Measurements from ENCODE around the gene GRK5. TPM values are rescaled to one million over a fixed set of nuclear protein-coding genes. Genes with fewer than 3 reads are reported as not detected.

The GRK5 gene
- total RNA-seq, 1 donor from 2014 or later: 20.2 TPM

DNA sequence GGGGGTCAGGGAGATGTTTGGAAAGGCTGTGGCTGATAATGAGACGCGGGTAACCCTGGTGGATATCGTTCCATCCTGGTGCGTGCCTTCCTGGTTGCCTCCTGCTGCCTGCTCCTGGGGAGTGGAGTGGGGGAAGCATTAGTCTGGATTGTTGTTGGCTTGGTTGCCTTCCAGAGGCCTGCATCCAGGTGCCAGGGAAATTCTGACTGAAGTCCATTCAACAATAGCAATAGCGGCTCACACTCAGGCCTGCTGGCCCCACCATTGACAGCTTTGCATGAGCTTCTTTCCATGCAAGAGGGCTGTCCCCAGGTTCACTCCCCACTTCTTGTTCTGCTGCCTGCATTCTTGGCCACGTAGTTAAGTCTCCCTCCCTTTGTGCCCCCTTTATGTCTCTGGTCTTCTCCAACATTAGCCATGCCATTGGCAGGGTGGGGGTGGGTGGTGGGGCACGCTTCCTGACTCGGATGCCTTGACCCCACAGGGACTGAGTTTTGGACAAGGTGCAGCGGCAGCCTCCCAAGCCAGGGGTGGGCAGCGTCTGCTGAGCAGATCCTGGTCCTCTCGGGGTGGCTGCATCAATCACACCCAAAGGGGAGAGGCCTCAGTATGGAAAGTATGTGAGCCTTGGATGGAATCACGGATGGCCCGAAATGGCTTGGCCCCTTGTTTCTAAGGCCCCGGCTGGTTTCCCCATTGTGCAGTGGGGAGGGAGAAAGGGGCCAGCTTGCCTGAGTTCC is 150.2 kb downstream of the GRK5 start:
- DNase-seq (ENCODE audit: low spot score): no peak

DNA sequence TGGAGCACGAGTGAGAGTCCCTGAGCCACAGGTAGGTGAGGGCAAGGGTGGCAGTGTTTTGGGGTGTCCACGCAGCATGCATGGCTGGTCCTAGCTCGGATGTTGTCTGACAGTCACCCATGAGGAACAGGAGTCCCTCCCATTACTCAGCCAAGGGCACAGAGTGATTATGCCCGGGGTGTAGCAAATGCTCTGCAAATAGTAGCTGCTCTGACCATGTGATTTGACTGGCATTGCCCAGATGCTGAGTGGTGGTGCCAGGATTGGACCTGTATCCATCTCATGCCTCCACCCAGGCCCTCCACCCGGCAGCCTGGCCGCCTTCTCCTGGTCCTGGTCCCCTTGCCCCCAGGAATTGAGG is 150.8 kb downstream of the GRK5 start:
- DNase-seq (ENCODE audit: low spot score): no peak

DNA sequence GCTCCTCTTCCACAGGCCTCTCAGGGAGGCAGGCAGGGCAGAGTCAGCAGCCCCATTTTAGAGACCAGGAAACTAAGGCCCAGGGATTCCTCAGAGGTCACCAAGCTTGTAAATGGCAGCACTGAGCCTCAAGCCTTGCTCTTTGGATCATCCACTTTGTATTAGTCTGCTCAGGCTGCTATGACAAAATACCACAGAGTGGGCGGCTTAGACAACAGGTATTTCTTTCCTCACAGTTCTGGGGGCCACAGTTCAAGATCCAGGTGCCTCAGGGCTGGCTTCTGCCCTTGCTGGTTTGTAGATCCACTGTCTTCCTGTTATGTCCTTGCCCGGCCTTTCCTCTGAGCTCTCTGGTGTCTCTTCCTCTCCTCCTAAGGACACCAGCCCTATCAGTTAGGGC is 151.2 kb downstream of the GRK5 start:
- no peak for DNase-seq (ENCODE audit: low spot score)

DNA sequence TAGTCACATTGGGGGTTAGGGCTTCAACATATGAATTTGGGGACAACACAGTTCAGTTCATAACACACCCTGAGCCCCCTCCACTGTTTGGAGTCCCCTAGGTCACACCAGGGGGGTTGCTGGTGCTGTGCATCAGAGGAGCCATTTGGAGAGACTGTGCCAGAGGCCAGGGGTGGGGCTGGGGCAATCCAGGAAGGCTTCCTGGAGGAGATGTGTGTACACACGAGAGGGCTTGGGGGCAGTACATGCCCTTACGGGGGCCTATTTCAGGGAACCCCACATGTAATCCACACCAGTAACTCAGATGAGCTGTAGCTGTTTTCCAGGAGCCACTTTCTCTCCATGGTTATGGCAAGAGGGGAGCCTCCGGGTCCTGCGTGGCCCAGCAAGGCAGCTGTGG is 151.7 kb downstream of the GRK5 start:
- no peak for DNase-seq (ENCODE audit: low spot score)

DNA sequence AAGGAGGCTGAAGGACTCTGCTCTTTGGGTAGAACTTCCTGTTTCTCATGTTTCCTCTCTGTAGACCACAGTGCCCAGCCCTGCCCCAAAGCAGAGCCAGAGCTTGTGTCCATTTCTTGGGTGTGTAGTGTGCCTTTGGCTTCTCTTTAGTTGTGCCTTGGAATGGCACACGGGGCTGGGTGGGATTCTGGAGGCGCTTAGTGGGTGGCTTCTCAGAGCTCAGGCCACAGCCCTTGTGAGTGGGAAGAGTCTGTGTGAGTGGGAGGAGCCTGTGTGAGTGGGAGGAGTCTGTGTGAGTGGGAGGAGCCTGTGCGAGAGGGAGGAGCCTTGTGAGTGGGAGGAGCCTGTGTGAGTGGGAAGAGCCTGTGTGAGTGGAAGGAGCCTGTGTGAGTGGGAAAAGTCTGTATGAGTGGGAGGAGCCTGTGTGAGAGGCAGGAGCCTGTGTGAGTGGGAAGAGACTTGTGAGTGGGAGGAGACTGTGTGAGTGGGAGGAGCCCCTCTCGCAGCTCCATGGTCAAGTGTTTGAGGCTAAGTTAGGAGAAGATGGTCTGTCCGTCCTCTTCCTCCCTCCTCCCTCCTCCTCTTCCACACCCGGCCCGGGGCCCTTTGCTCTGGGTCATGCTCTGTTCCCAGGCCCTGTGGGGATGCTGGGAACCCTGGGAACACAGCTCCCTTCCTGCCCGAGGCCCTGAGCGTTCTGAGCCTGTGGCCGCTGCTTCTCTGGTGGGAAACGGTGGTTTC is 153.0 kb downstream of the GRK5 start:
- DNase-seq (ENCODE audit: low spot score): no peak

DNA sequence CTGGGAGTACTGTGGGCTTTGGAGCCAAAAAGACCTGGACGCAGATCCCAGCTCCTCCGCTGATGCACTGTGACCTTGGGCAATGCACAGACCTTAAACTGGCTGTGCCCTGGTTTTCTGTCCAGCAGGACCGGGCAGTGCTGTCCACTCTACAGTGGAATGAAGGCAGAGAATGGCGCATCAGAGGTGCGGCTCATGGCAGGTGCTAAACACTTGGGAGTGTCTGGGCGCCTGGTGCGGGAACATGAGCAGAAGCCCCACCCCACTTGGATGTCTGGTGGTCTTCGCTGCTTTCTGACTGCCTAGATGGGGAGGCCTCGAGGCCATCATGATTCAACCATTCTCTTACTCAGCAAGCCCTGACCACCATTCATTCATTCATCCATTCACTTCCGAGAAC is 153.7 kb downstream of the GRK5 start:
- DNase-seq (ENCODE audit: low spot score): no peak

DNA sequence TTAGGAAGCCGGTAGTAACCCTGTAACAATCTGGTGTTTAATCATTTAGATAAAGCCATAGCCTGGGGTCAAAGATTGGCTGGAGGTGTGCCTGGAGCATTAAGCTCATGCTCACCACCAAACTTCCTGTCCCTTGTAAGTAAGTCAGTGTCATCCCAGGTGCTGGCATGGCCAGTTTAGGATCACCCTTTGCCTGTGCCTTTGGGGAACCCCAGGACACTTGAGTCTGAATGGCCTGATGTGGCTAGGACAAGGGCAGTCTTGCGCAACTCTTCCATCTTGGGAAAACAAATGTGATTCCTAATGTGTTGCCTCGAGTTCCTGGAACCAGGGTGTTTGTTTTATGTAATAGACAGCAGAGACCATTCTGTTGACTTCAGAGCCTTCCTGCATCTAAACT is 154.8 kb downstream of the GRK5 start:
- DNase-seq (ENCODE audit: low spot score): no peak

DNA sequence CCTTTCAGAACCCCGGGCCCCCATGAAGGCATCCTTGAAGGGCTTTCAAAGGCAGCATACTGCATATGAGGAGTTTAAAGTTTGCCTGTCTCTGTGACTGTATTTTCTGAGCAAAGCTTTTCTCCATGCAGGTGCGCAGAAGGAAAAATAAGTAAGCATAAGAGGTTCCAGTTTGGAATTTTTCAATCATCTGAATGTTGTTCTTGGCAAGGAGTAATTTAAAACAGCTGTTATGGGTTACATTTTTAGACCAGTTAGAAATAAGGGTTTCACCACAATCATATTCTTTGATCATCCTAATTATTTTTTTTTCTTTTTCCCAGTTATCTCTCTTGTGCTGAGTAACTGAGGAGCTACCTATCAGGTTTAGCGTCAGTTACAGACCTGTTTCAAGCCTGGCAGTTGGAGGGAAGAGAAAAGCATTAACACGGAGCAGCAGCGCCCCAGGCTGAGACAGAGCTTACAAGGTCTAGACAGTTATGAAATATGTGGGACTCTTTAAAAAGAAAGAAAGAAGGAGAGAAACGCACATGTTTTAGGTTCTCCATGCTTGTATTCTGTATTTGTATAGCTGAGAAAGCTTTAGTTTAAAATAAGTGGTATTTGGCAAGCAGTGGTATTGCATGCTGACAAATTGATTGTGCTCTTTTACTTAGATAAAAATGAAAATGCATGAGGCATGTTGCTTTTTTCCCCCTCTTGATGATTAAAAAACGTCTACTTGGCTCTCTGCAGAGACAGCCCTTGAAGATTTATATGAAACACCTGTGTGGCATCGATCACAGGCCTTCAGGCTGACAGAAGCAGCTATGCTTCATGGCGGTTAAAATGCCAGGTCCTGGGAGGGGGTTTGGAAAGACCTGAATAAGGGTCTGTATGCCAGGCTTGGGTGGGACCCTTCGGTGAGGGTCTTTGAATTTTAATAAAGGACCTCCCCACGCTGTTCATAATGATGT is 157.6 kb downstream of the GRK5 start:
- DNase-seq (ENCODE audit: low spot score): no peak

DNA sequence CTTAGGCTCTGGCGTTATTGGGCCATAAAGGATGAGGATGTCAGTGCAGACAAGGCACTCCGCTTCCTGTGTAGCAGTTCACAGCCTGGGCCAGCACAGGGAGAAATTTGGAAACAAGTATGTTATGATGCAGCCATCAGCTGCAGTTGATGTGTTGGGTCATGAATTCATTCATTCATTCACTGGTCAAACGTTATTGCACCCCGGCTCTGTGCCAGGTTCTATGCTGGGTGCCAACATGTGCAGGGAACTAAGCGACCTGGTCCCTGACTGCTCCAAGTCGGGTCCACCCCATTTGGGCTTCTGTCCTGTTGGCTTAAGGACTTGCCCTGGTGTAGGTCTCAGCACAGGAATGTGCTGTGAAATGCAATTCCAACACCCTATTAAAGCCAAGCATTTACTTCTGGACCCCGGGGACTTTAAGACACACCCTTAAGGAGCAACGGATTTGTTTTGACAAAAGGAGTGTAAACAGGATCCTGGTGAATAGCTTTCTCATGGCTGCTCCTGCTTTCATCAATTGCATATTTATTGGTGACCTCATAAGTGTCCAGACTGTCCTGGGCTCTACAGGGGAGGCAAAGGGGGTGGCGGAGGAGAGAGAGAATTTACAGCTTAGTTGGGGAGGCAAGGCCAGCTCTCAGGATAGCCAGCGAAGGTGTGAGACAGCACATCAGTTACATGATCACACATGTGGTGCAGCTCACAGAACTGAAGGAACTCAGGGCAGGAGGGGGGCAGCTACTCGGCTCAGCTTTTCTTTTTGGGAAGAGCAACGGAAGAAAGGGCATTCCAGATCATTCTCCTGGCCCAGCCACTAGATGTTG is 158.6 kb downstream of the GRK5 start:
- DNase-seq (ENCODE audit: low spot score): no peak

DNA sequence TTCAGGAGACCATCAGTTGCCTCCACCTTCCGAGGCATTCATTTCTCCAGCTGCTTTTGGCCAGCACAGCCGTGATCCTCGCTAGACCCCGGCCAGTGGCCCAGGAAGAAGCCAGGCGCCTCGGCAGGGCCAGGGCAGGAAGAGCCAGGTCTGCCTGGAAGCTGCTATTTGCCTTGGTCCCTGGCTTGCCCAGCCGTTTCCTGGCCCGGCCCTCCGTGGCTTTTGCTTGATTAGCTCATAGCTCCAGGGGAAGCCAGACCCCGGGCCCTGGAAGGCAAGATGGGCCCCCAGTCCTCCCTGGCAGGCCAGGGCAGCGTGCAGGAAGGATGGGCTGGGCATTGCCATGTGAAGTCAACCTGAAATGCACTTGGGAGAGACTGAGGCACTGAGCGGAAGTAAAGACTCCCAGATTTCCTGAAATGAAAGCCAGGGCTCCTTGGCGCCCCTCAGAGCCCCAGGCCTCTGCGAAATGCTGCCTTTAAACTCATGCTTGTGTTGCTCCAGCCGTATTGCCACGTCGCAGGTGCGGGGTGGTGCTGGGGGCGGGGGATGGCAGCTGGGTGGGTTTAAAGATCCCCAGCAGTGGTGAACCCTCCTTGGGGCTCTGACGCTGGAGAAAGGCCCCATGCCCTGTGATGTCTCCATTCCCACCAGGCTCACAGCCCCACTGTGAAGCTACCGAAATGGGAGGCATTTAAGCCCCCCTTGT is 160.6 kb downstream of the GRK5 start:
- DNase-seq (ENCODE audit: low spot score): no peak

DNA sequence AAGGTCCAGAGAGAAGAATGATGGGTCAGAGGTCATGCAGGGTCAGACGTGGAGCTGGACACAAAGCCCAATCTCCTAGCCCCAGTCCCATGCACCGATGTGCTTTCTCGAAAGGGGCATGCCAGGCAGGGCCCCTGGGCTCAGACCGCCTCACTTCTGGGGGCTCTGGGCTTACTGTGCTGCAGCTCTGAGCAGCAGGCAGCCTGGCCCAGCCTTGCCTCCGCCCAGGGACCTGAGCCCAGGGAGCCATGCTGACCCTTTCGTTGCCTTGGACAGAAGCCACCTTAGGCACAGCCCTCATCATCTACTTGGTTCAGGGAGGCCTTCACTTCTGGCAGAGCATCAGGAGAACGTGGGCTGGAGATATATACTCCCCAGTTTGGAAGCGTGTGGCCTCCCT is 161.2 kb downstream of the GRK5 start:
- DNase-seq (ENCODE audit: low spot score): no peak

DNA sequence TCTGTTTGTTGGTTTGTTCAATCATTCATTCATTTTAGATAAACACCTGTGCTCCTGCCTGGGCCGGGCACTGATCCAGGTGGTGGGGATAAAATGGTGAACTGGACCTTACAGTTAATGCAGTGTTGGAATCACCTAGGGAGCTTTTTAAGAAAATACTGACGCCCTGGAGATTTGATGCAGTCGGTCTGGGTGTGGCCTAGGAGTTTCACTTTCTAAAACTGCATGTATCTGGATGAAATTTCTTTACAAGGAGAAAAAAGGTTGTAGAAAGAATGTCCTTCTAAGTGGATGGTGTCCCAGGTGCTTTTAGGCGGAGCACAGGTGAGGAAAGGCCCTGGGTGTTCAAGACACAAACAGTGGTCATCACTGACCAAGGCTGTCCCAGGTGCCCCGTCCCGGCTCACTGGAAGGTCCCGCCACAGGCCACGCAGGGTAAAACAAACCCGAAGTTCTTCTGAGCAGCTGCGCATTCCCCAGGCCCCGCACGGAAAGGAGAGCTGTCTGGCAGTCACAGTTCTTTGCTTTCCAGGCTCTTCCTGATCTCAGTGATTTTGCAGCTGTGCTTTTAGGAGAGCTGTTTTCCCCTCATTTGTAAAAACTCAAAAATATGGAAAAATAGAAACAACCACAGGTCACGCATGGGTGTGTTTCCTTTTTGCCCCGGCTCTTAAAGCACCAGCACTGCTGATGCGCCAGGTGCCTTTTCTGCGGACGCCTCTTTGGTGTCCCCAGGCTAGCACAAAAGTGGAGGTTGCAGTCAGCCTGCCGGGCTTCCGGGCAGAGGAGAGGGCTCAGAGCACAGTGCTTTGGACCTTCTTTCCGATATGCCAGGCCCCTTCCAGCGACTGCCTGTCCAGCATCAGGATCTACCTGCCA is 161.9 kb downstream of the GRK5 start:
- DNase-seq (ENCODE audit: low spot score): no peak

DNA sequence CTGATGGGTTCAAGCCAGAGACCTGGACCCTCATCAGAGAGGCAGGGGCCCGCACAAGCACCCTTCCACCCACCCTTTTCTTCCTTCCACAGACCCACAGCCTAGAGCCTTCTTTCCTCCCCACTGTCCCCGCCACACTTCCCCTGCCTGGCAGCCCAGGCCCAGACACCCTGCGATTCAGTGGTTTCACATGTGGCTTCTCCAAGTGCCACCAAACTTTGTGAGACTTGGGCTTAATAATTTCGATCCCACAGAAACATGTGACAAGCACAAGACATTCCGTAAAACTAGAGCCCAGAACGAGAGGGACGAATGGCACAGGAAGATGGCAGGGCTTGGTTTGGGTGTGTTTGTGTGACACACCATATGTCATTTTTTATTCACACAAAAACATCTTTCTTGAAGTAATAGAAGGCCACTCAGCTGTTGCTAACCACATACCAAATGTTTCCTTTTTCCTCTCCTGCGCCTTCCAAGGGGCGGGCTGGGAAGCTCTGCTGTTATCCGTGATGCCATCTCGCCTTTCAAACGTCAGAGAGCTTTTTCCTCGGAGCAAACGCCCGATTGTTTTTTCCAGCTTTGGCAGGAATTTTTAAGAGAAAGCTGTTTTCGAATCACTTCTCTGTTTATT is 162.9 kb downstream of the GRK5 start:
- no peak for DNase-seq (ENCODE audit: low spot score)

DNA sequence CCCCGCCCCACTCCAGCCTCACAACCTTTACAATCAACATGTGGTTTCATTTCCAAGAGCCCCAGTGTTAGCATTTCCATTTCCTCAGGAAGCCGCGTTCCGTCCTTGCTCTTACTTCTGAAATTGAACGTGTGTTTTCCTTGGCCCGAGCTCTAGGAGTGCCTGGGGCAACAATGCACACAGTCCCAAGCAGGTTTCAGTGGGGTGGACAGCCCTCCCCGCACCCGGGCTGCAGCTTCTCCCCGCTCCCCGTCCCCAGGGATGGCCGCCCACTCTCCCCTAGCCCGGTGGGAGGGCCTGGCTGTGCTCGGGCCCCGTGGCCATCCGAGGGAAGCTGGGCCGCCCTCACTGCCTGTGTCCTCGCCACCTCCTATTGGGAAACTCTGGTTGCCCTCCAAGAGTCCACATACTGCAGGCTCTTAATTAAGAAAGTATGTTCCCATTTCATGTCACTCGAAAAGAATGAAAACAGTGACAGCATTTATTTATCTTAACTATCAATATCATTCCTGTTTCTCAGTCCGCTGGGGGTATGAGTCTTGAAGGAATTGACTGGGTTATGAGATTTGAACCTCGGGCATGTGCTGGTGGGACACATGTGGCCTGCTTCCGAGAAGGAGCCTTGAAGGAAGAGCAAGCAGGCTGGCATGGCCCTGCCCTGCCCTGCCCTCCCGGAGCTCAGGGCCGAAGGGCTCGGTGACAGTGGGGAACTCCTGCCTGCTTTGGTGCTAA is 163.8 kb downstream of the GRK5 start:
- no peak for DNase-seq (ENCODE audit: low spot score)

DNA sequence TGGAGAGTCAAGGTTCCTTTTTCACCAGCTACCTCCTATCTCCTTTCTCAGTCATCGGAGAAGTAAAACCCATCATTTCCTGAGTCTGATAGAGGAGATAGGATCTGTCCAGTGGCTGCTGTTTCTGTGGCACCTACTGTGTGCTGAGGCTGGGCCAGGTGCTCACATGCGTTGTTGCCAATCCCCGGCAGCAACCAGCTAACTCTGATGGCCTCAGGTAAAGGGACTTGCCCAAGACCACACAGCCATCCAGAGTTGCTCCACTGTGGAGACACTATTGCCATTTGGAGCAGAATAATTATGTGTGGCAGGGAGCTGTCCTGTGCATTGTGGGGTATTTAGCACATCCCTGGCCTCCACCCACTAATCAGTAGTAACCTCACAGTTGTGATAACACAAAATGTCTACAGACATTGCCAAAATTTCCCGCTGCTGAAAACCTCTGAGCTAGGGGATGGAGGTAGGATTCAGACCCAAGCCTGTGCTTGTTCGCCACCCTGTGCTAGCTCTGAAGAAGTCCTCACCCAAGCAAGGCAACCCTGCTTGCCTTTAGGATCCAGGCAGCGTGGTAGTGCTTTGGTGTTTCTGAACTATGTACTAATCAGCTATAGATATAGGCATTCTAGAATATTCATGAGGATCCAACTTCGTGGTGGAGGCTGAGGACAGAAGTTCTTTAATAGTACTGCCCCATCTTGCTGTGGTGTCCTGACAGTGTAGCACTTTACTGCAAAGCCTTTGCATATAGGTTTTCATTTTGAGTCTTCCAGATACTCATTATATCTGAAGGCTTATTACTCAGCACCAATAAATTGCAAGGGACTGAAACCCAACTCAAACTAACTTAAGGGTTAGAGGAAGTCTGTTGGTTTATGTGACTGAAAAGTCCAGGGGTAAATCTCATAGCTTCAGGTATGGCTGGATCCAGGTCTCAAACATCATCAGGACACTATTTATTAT is 164.6 kb downstream of the GRK5 start:
- DNase-seq (ENCODE audit: low spot score): no peak

DNA sequence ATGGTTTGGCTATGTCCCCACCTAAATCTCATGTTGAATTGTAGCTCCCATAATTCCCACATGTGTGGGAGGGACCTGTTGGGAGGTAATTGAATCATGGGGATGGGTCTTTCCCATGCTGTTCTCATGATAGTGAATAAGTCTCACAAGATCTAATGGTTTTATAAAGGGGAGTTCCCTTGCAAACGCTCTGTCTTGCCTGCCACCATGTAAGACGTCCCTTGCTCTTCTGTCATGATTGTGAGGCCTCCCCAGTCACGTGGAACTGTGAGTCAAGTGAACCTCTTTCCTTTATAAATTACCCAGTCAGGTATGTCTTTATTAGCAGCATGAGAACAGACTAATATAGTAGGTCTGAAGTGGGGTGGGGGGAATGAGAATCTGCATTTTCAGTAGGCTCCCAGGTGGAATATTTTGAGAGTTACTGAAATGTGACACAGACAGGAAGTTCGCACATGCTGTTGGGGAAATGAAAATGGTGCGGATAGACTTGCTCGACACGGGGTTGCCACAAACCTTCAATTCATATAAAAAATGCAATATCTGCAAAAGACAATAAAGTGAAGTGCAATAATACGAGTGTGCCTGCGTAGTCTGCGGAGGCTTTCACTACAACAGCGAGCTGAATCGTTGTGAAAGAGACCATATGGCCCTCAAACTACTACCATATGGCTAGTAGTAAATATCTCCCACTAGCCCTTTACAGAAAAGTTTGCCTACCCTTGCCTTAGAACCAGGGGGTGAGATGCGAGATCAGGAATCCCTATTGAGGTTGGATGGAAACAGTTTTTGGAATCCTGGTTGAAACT is 166.1 kb downstream of the GRK5 start:
- DNase-seq (ENCODE audit: low spot score): no peak

All from mesenteric fat pad (tissue), 1 donor.